ENCODE measurements around the gene PRR15. TPM values are rescaled to one million over a fixed set of nuclear protein-coding genes. Genes with fewer than 3 reads are reported as not detected.
A peak's percentile ranks its signal among the peaks of the same experiment; 100 is the strongest.

Gene PRR15
- total and polyA plus RNA-seq, 2 of the 13 experiments (the other 11 are each of a cell fraction or from before 2014, with no cell fraction given), result 2.3 to 7.8 TPM

DNA sequence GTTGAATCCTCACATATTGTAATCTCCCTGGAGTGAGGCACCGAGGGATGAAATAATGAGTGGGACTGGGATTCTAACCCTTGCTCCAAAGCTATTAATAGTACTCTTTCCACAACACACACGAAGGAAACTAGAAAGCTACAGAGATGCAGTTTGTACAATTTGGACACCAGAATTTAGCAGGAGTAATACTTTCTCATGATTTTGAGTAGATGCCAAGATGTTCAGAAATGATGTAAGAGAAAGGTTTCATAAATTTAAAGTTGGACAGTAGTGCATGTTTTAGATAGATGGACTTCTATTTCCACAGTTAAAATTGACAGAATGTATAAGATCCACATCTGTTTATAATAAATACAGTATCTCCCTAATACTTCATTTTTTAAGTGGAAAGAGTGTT, 46.5 kb downstream of the PRR15 start (continued):
- TF ChIP-seq, protein P1, sequence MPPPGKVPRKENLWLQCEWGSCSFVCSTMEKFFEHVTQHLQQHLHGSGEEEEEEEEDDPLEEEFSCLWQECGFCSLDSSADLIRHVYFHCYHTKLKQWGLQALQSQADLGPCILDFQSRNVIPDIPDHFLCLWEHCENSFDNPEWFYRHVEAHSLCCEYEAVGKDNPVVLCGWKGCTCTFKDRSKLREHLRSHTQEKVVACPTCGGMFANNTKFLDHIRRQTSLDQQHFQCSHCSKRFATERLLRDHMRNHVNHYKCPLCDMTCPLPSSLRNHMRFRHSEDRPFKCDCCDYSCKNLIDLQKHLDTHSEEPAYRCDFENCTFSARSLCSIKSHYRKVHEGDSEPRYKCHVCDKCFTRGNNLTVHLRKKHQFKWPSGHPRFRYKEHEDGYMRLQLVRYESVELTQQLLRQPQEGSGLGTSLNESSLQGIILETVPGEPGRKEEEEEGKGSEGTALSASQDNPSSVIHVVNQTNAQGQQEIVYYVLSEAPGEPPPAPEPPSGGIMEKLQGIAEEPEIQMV (CRISPR knock-in tag; IDR thresholded peaks at IDR 0.05; ENCODE audit: low read depth), result no peak
- TF ChIP-seq U2AF2 (IDR thresholded peaks at IDR 0.05; ENCODE audit: low read depth, low read length) (no peak), ZNF331 (CRISPR knock-in tag; IDR thresholded peaks at IDR 0.05) (no peak)

DNA sequence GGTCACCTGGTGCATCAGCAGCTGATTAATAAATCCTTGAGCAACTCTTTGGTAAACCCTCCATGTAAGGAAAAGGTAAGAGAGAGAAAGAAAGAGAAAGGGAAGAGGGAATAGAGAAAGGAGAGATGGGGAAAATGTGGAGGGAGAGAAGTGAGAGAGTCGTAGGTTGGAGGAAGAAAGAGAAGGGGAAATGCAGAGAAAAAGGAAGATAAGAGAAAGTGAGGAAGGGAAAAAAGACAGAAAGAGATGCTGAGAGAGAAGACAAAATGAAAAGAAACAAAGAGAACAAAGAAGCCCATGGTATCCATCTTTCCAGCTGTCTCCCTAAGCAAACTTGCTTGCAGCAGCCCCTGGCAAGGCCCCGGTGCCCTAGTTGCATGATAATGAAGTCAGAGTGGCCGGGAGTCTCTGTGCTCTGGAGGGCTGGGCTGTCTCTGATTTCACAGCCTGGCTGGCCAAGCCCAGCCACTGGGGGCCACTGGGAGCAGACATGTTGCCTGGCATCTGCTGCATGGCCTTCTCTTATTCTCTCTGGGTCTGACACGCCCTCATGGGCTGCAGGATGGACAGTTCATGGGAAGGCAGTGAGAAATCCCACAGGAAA, 48.4 kb downstream of the PRR15 start:
- POLR2A ChIA-PET, result no interaction called here
- 0% methylated on average over 3 of the region's 4 CpGs for WGBS (ENCODE audit: low lambda C conversion rate)
- peak; percentile 38; the same call in 1 of the 3 replicates for ATAC-seq
- DNase-seq (ENCODE audit: low spot score), result no peak
- intact Hi-C loops (cut with micrococcal nuclease; ENCODE audit: unreplicated experiment), result loop anchor here (5.0 kb wide), 1 partner anchor 690 kb away; no protein-coding TSS in a partner anchor
- no peak overlapping the region for H3K27ac ChIP-seq (ENCODE audit: extremely low read length, insufficient read depth, low read length)
- H3K9ac ChIP-seq (ENCODE audit: insufficient read depth, low read depth, low read length), result no peak overlapping the region
- H2AFZ ChIP-seq (ENCODE audit: low read length), result no peak overlapping the region
- no peak for TF ChIP-seq JUN (CRISPR knock-in tag; IDR thresholded peaks at IDR 0.05)
- TF ChIP-seq ZNF768 (CRISPR knock-in tag; IDR thresholded peaks at IDR 0.05), result peak; percentile 25; the same call in 1 of the 2 replicates
- in situ Hi-C loops (cut with HindIII; ENCODE audit: extremely low pct_ligation_motif_present, low pct_unique_long_range_greater_than_20kb), result no loop called here
- FAIRE-seq, result no peak
- H4K20me1 ChIP-seq (ENCODE audit: insufficient read depth, low read length), result no peaks in the 10 kb centered on the region
- no peaks in the 10 kb centered on the region for H3K79me2 ChIP-seq (ENCODE audit: insufficient read depth, low read length)
- H3K9me3 ChIP-seq (ENCODE audit: low read length), result no peaks in the 10 kb centered on the region
- H3K27me3 ChIP-seq (ENCODE audit: control insufficient read depth in 1 of 2, insufficient read depth in 2 of 2, low read length in 2 of 2), result no peaks in the 10 kb centered on the region
- CTCF ChIA-PET (ENCODE audit: low intra/inter-chr PET ratio, low total read pairs), result no interaction called here
- BruUV-seq (replicated peaks), result no TSS peak
- no peaks in the 10 kb centered on the region for H3K36me3 ChIP-seq (replicated peaks in 1 of 2; ENCODE audit: control insufficient read depth in 1 of 2, insufficient read depth in 2 of 2, low read length in 2 of 2)
- H3K4me1 ChIP-seq (ENCODE audit: insufficient read depth, low read length), result peaks cover 15% of the 10 kb centered on the region
- H3K4me3 ChIP-seq (replicated peaks in 1 of 3; ENCODE audit: insufficient read depth in 1 of 3, low read depth in 2 of 3, low read length in 3 of 3), result no peak overlapping the region
- no peak overlapping the region for H3K4me2 ChIP-seq (ENCODE audit: low read depth, low read length)

DNA sequence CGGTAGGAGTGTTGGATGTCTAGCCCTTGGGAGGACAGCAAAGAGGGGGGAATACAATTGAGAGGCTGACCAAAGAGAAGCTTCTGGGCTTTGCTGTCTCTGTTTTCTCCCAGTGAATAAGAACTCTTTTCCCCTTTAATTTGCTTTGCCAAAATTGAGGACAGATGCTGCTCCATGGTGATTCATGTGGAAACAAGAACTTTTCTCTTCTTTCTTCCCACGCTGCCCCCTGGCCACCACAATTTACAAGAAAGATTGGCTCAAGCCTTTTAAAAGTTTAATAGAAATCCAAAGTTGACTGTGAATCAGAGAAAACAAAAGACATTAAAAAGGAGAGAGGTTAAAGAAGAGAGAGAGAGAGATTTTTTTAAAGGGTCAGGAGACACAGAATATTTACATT, 49.0 kb downstream of the PRR15 start:
- Histone ChIP-seq H3K4me3 (replicated peaks in 1 of 3; ENCODE audit: insufficient read depth in 1 of 3, low read depth in 2 of 3, low read length in 3 of 3) (no peak overlapping the region), H4K20me1 (ENCODE audit: insufficient read depth, low read length) (no peaks in the 10 kb centered on the region), H3K79me2 (ENCODE audit: insufficient read depth, low read length) (no peaks in the 10 kb centered on the region), H3K27me3 (ENCODE audit: control insufficient read depth in 1 of 2, insufficient read depth in 2 of 2, low read length in 2 of 2) (no peaks in the 10 kb centered on the region), H3K4me2 (ENCODE audit: low read depth, low read length) (no peak overlapping the region), H3K27ac (ENCODE audit: extremely low read length, insufficient read depth, low read length) (no peak overlapping the region), H3K9ac (ENCODE audit: insufficient read depth, low read depth, low read length) (no peak overlapping the region), H3K36me3 (replicated peaks in 1 of 2; ENCODE audit: control insufficient read depth in 1 of 2, insufficient read depth in 2 of 2, low read length in 2 of 2) (no peaks in the 10 kb centered on the region), H2AFZ (ENCODE audit: low read length) (no peak overlapping the region), H3K4me1 (ENCODE audit: insufficient read depth, low read length) (peaks cover 15% of the 10 kb centered on the region), H3K9me3 (ENCODE audit: low read length) (no peaks in the 10 kb centered on the region)
- ChIA-PET CTCF (ENCODE audit: low intra/inter-chr PET ratio, low total read pairs) (no interaction called here), POLR2A (no interaction called here)
- DNase-seq (ENCODE audit: low spot score) (no peak), ATAC-seq (no peak), FAIRE-seq (no peak)
- no TSS peak for BruUV-seq (replicated peaks)
- intact Hi-C loops (cut with micrococcal nuclease; ENCODE audit: unreplicated experiment), result loop anchor here (5.0 kb wide), 1 partner anchor 690 kb away; no protein-coding TSS in a partner anchor
- in situ Hi-C loops (cut with HindIII; ENCODE audit: extremely low pct_ligation_motif_present, low pct_unique_long_range_greater_than_20kb), result no loop called here
- WGBS (ENCODE audit: low lambda C conversion rate), result 23% methylated on average over 2 of the region's 2 CpGs
- TF ChIP-seq ZSCAN12 (CRISPR knock-in tag; IDR thresholded peaks at IDR 0.05) (no peak), ETV6 (CRISPR knock-in tag; conservative IDR thresholded peaks at IDR 0.05) (no peak), ZNF256 (CRISPR knock-in tag; conservative IDR thresholded peaks at IDR 0.05) (no peak), CENPT (CRISPR knock-in tag; IDR thresholded peaks at IDR 0.05; ENCODE audit: low read depth) (no peak), ZNF720 (CRISPR knock-in tag; IDR thresholded peaks at IDR 0.05) (no peak), ISX (CRISPR knock-in tag; conservative IDR thresholded peaks at IDR 0.05) (no peak), DMAP1 (CRISPR knock-in tag; IDR thresholded peaks at IDR 0.05) (no peak), JUND (CRISPR knock-in tag; IDR thresholded peaks at IDR 0.05) (no peak), ZNF781 (CRISPR knock-in tag; IDR thresholded peaks at IDR 0.05; ENCODE audit: borderline replicate concordance, not compliant biosample characterization) (no peak), SP140L (CRISPR knock-in tag; IDR thresholded peaks at IDR 0.05; ENCODE audit: borderline replicate concordance) (no peak), KDM3A (CRISPR knock-in tag; IDR thresholded peaks at IDR 0.05; ENCODE audit: low read depth) (no peak), FOXP1 (IDR thresholded peaks at IDR 0.05) (no peak), FOXP1 (CRISPR knock-in tag; IDR thresholded peaks at IDR 0.05) (no peak), AGO1 (IDR thresholded peaks at IDR 0.05; ENCODE audit: low read depth, low read length, poor library complexity, severe bottlenecking) (no peak)
